Liver (tissue), 3 donors: ENCODE results near the gene RBMS3.

Experiments used
- EGR1 ChIP-seq, 2 donors: IDR thresholded peaks; 2 replicates each; pipeline ENCODE4 v1.6.1; 2016 to 2018; ENCODE audit warnings: antibody characterized with exemption in 2 of 2, low read depth in 2 of 2
- GABPA ChIP-seq, 2 donors: IDR thresholded peaks in 1 of 2; conservative IDR thresholded peaks in 1 of 2; 2 replicates each; pipeline ENCODE4 v1.6.1; 2016; ENCODE audit warnings: antibody characterized with exemption in 2 of 2, mild to moderate bottlenecking in 1 of 2, moderate library complexity in 1 of 2
- RAD21 ChIP-seq, 2 donors: IDR thresholded peaks; 2 replicates each; pipeline ENCODE4 v1.6.1; 2016; ENCODE audit warnings: antibody characterized with exemption in 2 of 2, mild to moderate bottlenecking in 2 of 2
- REST ChIP-seq: IDR thresholded peaks from 2 replicates; pipeline ENCODE4 v1.6.1; 2016; ENCODE audit warnings: antibody characterized with exemption, mild to moderate bottlenecking
- RXRA ChIP-seq, 2 donors: IDR thresholded peaks; 2 replicates each; pipeline ENCODE4 v1.6.1; 2017 to 2018; ENCODE audit warnings: antibody characterized with exemption in 2 of 2, mild to moderate bottlenecking in 1 of 2
- SP1 ChIP-seq: IDR thresholded peaks from 2 replicates; pipeline ENCODE4 v1.6.1; 2018; ENCODE audit warnings: antibody characterized with exemption, mild to moderate bottlenecking
- TAF1 ChIP-seq: conservative IDR thresholded peaks from 2 replicates; pipeline ENCODE4 v1.6.1; 2016; ENCODE audit warnings: antibody characterized with exemption, mild to moderate bottlenecking
- TF ChIP-seq, protein P1 (sequence below): fragments of 150-350 bp; IDR thresholded peaks from 2 replicates; pipeline ENCODE4 v1.5.1; 2017; ENCODE audit warnings: improper control_type of control experiment, low read depth, low read length; ENCODE audit not compliant: missing input control
- TF ChIP-seq, protein P2 (sequence below): IDR thresholded peaks from 2 replicates; pipeline ENCODE4 v1.6.1; 2016; ENCODE audit warnings: antibody characterized with exemption
- donor health status: healthy.
- donor health status: healthy.

DNA sequence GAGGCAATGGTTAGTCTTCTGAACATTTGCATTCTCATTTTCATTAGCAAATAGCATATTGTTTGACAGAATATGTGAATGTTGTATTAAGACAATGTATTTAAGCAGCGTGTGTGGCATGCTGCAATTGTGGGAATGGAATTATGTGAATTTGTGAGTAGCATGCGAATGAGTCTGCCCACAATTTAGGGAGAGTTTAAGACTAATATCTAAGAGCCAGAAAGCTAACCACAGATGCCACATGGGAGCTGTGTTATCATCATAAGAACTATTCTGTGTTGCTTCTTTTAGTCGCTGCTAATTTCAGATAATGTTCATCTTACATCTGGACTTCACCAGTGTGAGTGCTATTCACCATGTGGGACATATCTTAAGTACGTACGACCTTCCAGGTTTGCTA is 494.5 kb downstream of the RBMS3 start:
- no peak for TF ChIP-seq TAF1
- TF ChIP-seq, protein P1, sequence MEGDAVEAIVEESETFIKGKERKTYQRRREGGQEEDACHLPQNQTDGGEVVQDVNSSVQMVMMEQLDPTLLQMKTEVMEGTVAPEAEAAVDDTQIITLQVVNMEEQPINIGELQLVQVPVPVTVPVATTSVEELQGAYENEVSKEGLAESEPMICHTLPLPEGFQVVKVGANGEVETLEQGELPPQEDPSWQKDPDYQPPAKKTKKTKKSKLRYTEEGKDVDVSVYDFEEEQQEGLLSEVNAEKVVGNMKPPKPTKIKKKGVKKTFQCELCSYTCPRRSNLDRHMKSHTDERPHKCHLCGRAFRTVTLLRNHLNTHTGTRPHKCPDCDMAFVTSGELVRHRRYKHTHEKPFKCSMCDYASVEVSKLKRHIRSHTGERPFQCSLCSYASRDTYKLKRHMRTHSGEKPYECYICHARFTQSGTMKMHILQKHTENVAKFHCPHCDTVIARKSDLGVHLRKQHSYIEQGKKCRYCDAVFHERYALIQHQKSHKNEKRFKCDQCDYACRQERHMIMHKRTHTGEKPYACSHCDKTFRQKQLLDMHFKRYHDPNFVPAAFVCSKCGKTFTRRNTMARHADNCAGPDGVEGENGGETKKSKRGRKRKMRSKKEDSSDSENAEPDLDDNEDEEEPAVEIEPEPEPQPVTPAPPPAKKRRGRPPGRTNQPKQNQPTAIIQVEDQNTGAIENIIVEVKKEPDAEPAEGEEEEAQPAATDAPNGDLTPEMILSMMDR = no peak
- no peak for TF ChIP-seq REST
- no peak for TF ChIP-seq RAD21 (IDR thresholded peaks at IDR 0.05)
- no peak for TF ChIP-seq SP1
- TF ChIP-seq, protein P2, sequence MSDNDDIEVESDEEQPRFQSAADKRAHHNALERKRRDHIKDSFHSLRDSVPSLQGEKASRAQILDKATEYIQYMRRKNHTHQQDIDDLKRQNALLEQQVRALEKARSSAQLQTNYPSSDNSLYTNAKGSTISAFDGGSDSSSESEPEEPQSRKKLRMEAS = no peak
- TF ChIP-seq GABPA (IDR thresholded peaks at IDR 0.05 in 1 of 2, conservative IDR thresholded peaks at IDR 0.05 in 1 of 2) = no peak
- no peak for TF ChIP-seq EGR1 (IDR thresholded peaks at IDR 0.05; ENCODE audit: low read depth in 2 of 2)
- TF ChIP-seq RXRA (IDR thresholded peaks at IDR 0.05) = no peak
